Measurements from ENCODE around the gene CDK5RAP2. TPM values are rescaled to one million over a fixed set of nuclear protein-coding genes. Genes with fewer than 3 reads are reported as not detected.

CDK5RAP2 gene
- total RNA-seq, 1 donor from 2014 or later = 63.6 TPM

DNA sequence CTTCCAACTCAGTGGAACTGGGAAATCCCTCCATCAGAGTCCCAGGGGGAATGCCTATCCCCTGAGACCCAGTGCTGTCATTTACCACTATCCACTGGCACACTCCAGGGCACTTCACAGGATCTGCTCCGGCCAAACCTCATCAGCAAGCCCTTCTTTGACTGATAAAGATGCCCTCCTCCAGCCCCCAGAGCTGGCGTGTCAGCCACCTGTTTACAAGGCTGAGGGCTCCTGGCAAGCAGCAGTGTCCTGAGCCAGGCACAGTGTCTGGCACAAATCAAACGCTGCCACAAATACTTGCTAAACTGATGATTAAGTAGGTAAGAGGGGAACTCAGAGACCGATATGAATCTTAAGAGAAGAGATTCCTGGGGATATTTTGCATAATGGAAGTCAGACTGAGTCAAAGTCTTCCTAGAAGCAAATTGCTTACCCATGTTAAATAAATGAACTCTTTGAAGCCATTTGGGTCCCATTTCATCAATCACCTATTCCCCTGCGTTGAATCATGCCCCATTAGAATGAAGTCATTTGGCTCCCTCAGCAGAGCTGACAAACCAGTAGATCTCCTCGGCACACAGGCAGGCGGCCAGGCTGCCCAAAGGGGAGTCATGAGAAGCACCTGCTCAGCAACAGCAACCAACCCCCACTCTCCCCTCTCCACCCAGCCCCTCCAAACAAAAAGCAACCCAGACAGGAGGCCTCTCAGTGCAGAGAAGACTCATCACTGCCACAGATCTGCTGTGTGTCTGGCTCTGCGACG is 97.4 kb downstream of the CDK5RAP2 start:
- intact Hi-C loops (cut with micrococcal nuclease) = no loop called here
- peaks cover 20% of the 10 kb centered on the region for H3K36me3 ChIP-seq
- H3K4me1 ChIP-seq = peaks cover 58% of the 10 kb centered on the region
- TF ChIP-seq, protein P1, sequence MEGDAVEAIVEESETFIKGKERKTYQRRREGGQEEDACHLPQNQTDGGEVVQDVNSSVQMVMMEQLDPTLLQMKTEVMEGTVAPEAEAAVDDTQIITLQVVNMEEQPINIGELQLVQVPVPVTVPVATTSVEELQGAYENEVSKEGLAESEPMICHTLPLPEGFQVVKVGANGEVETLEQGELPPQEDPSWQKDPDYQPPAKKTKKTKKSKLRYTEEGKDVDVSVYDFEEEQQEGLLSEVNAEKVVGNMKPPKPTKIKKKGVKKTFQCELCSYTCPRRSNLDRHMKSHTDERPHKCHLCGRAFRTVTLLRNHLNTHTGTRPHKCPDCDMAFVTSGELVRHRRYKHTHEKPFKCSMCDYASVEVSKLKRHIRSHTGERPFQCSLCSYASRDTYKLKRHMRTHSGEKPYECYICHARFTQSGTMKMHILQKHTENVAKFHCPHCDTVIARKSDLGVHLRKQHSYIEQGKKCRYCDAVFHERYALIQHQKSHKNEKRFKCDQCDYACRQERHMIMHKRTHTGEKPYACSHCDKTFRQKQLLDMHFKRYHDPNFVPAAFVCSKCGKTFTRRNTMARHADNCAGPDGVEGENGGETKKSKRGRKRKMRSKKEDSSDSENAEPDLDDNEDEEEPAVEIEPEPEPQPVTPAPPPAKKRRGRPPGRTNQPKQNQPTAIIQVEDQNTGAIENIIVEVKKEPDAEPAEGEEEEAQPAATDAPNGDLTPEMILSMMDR (IDR thresholded peaks at IDR 0.05; ENCODE audit: borderline replicate concordance) = no peak
- H3K27ac ChIP-seq (replicated peaks) = peak overlapping the region; percentile 65
- no peaks in the 10 kb centered on the region for H3K9me3 ChIP-seq (replicated peaks)
- H3K4me3 ChIP-seq = no peak overlapping the region
- no peaks in the 10 kb centered on the region for H3K27me3 ChIP-seq (ENCODE audit: low read depth)
- peak; percentile 36 for DNase-seq

DNA sequence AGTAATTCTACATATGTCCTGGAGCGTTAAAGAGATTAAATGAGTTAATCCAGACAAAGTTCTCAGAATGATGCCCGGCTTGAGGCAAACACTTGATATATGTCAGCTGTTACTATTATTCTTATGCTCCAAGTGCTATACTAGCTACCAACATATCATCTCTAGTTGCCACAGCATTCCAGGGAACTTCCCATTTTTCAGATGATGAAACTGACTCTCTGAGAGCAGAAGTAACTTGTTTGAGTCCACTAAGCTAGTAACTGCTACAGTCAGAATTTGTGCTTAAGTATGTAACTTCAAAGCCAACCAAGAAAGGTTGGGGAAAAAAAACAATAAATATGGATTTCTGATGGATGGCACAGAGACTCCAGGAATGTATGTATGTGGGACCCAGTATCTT is 98.1 kb downstream of the CDK5RAP2 start:
- Histone ChIP-seq H3K36me3 (peaks cover 19% of the 10 kb centered on the region), H3K4me1 (peaks cover 66% of the 10 kb centered on the region), H3K9me3 (replicated peaks) (no peaks in the 10 kb centered on the region), H3K4me3 (no peak overlapping the region), H3K27me3 (ENCODE audit: low read depth) (no peaks in the 10 kb centered on the region), H3K27ac (replicated peaks) (peak overlapping the region; percentile 68)
- DNase-seq = no peak
- intact Hi-C loops (cut with micrococcal nuclease) = no loop called here
- TF ChIP-seq, protein P1 (IDR thresholded peaks at IDR 0.05; ENCODE audit: borderline replicate concordance) = no peak

DNA sequence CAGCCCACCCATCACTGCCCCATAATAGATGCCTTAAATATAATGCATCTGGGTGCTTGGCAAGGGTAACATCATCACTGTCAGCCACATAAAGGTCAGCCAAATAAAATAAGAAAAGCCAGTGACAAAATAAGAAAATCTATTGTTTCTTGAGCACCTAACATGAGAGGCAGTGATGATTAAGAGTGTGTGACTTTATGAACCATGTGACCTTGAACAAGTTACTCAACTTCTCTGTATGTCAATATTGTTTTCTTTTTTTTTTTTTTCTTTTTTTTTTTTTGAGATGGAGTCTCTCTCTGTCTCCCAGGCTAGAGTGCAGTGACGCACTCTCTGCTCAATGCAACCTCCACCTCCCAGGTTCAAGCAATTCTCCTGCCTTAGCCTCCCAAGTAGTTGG is 98.7 kb downstream of the CDK5RAP2 start:
- H3K27ac ChIP-seq (replicated peaks) = peak overlapping the region; percentile 68
- H3K36me3 ChIP-seq = peaks cover 19% of the 10 kb centered on the region
- H3K4me1 ChIP-seq = peaks cover 68% of the 10 kb centered on the region
- TF ChIP-seq, protein P1 (IDR thresholded peaks at IDR 0.05; ENCODE audit: borderline replicate concordance) = no peak
- H3K9me3 ChIP-seq (replicated peaks) = no peaks in the 10 kb centered on the region
- DNase-seq = no peak
- no peaks in the 10 kb centered on the region for H3K27me3 ChIP-seq (ENCODE audit: low read depth)
- intact Hi-C loops (cut with micrococcal nuclease) = no loop called here
- no peak overlapping the region for H3K4me3 ChIP-seq

DNA sequence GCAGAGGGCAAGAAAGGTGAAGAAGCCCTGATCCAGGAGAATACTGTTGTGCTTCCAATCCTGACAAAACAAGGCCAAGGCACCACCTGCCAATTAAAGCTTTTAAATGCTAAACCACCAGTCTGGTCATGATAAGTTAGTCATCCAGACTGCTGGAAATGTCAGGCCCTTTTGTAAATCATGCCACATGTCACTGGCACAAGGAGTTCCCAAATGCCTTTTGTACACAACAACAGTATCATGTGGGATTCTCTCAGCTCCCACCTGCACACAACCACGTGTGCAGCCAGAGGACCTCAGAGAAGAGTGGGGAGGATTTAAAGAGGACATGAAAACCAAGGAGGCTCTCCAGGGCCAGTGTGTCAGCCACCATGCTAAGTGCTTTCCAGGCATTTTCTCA is 99.3 kb downstream of the CDK5RAP2 start:
- no peak for DNase-seq
- intact Hi-C loops (cut with micrococcal nuclease) = no loop called here

DNA sequence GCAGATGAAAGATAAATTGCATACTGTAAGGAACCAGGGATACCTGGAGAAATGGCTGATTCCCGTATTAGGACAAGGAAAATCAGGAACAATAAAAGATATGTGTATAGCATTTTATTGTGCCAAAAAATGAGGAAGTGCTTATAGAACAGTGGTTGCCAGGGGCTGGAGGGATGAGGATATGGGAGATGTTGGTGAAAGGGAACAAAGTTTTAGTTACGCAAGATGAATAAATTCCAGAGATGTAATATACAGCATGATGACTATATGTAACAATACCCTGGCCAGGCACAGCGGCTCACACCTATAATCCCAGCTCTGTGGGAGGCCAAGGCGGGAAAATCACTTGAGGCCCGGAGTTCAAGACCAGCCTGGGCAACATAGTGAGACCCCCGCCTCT is 101.8 kb downstream of the CDK5RAP2 start:
- TF ChIP-seq, protein P1 (IDR thresholded peaks at IDR 0.05; ENCODE audit: borderline replicate concordance) = no peak
- Histone ChIP-seq H3K36me3 (peaks cover 31% of the 10 kb centered on the region), H3K27ac (replicated peaks) (peak overlapping the region; percentile 25), H3K9me3 (replicated peaks) (no peaks in the 10 kb centered on the region), H3K4me1 (peaks cover 69% of the 10 kb centered on the region), H3K4me3 (no peak overlapping the region), H3K27me3 (ENCODE audit: low read depth) (no peaks in the 10 kb centered on the region)
- no peak for DNase-seq
- intact Hi-C loops (cut with micrococcal nuclease) = no loop called here

More for the DNA sequence above, 99.3 kb downstream of the CDK5RAP2 start:
- TF ChIP-seq, protein P1 (IDR thresholded peaks at IDR 0.05; ENCODE audit: borderline replicate concordance) = no peak
- Histone ChIP-seq H3K27ac (replicated peaks) (peak overlapping the region; percentile 68), H3K4me1 (peaks cover 66% of the 10 kb centered on the region), H3K27me3 (ENCODE audit: low read depth) (no peaks in the 10 kb centered on the region), H3K4me3 (no peak overlapping the region), H3K9me3 (replicated peaks) (no peaks in the 10 kb centered on the region), H3K36me3 (peaks cover 22% of the 10 kb centered on the region)
